GM18508 (cell line): ENCODE data around the gene PHF19.

Experiments
- ATAC-seq: cut with Tn5 transposase; IDR thresholded peaks from one replicate; pipeline ENCODE4 v1.9.1; 2021; ENCODE audit warnings: moderate number of reproducible peaks; ENCODE audit not compliant: insufficient read depth, unreplicated experiment

PHF19 gene

GRCh38 chr9:120820095-120820494 lies 56.9 kb downstream of the PHF19 start:
- no peak for ATAC-seq

- ATAC-seq, result no peak
Observed at GRCh38 chr9:120818595-120818994, 58.4 kb downstream of the PHF19 start.

- ATAC-seq, result no peak
Observed at GRCh38 chr9:120815075-120815474, 61.9 kb downstream of the PHF19 start.

GRCh38 chr9:120808931-120809330 lies 68.1 kb downstream of the PHF19 start:
- ATAC-seq, result no peak

- no peak for ATAC-seq
Observed at GRCh38 chr9:120807607-120808379, 69.2 kb downstream of the PHF19 start.
